Left renal pelvis (tissue), 4 donors: ENCODE measurements around the gene ANTKMT. TPM values are rescaled to one million over a fixed set of nuclear protein-coding genes. Genes with fewer than 3 reads are reported as not detected.
"Not testable (repeated sequence)": the region's sequence is repeated elsewhere in the genome, so short reads cannot be mapped to it uniquely, and the experiment has no call there.

Experiments used
- DNase-seq, 4 donors: peaks; one replicate each; pipeline ENCODE4 v3.0.0-alpha.2; 2013; ENCODE audit warnings: low read depth in 4 of 4, low spot score in 3 of 4
- polyA plus RNA-seq, 4 donors: library from polyadenylated mRNA; unstranded; fragments of 120-200 nt; gene quantifications; one replicate each; pipeline ENCODE4 v1.2.1, GENCODE V29; 2013; ENCODE audit not compliant: insufficient read length in 4 of 4

Gene ANTKMT
- polyA plus RNA-seq, 4 donors = 8.9 to 28.2 (median 10.8) TPM

DNA sequence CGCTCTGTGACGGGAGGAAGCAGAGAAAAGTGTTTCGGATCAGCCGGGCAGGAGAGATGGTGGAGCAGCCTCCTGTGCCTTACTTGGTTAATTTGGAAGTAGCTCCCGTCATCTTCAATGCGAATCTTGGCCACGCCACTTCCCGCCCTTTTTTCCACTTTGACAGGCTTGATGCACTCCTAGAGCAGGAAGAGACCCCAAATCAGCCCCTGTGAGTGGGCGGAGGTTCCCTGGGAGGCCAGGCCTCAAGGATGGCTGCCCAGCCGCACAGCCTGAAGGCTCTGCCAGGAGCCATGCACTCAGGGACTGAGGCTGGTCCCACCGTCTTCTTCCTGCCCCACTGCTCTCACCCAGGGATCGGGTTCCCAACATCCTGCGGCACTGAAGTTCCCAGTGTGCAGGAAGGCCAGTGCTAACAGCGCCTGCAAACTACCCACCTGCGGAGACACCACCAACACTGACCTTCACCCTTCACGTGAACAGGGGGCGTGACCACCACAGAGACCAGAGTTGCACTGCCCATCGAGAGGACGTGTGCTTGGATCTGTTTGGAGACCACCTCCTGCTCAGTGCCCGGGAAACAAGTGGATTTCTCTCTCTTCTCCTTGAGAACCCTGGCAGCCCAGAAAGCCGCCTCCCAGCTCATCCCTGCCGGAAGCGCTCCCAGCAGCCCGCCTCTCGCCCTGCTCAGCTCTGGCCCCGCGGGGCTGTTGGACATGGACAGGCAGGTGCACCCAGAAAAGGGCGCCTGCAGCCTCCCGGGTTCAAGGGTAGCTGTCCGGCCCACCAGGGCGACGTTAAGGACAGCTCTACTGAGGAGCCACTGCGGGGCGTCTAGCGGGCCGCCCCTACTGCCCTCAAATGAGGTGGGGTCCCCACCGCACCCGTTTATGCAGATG lies 18.9 kb downstream of the ANTKMT start:
- no peak for DNase-seq

DNA sequence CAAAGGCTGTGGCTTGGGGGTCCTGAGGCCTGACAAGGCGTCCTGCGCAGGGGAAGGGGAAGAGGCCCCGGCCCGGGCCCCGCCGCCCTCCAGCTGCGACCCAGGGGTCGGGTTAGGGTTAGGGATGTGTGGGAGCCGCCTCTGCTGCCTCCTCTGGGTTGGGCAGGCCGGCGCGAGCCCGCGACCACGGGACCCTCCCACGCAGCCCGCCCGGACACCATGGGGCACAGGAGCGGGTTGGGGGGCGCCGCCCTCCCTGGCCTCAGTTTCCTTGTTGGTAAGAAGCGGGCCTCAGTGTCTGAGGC lies 19.5 kb downstream of the ANTKMT start:
- no peak for DNase-seq

DNA sequence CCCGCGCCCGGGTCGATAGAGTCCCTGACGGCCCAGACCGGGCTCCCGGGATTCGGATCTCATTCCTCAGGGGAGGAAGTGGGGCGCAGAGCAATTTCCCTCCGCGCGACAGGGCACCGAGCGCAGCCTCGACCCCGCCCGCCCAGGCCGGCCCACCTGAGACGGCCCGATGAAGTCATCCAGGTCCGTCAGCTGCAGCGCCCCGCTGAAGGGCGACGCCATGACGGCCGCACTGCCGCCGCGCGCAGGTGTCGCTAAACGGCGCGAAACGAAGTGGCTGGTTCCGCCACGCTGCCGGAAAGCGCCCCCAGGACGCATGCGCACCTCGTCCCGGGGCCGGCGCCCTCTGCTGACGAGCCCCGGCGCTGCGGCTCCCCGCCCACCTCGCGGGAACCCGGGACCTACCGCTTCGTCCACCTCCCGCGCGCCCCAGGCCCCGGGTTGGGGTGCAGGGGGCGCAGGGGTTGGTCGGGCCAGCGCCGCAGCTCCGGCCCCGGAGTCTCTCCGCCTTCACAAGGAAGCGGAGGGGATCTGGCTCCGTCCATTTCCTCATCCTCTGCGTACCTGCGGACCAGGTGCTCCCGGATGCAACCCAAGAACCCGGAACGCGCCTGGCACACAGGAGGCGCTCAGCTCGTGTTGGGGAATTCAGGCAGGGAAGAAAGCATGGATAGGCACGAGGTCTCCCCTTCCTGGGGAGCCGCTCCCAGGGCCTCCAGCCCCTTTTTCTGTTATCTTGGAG lies 20.0 kb downstream of the ANTKMT start, which contains the start of gene CIAO3:
CIAO3 (minus strand) TSS at position 234 of the 742 bp plus-strand sequence; CDS start at position 222, 12 bp downstream.
- peak in 3 of 4 donors; percentile 64 to 75 (median 75) for DNase-seq

DNA sequence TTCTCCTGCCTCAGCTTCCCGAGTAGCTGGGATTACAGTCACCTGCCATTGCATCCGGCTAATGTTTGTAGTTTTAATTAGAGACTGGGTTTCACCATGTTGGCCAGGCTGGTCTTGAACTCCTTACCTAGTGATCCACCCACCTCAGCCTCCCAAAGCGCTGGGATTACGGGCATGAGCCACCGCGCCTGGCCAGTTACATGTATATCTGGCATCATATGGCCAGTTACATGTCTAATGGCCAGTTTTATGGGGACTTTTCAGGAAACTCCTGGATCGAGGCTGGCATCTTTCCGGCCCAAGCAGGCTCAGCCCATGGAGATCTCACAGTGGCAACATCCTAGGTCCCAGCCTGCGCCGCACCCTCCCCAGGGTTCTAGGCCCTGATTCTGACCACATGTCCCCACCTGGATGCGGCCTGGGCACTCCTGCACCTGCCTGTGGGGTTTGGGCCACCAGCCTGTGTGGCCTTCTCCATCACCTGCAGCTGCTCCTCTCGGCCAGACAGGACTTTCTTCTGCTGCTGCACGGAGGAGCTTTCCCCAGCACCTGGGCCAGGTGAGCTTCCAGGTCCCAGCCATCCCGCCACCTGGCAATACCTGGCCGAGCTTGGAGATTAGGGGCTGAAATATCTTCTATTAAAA lies 21.2 kb downstream of the ANTKMT start:
- DNase-seq = no peak

DNA sequence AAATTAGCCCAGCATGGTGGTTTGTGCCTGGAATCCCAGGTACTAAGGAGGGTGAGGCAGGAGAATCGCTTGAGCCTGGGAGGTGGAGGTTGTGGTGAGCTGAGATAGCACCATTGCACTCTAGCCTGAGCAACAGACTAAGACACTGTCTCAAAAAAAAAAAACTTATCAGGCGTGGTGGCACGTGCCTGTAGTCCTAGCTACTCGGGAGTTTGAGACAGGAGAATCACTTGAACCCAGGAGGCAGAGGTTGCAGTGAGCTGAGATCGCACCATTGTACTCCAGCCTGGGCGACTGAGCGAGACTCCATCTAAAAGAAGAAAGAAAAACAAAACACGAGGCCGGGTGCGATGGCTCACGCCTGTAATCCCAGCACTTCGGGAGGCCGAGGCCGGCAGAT lies 21.9 kb downstream of the ANTKMT start:
- not testable (repeated sequence) for DNase-seq

DNA sequence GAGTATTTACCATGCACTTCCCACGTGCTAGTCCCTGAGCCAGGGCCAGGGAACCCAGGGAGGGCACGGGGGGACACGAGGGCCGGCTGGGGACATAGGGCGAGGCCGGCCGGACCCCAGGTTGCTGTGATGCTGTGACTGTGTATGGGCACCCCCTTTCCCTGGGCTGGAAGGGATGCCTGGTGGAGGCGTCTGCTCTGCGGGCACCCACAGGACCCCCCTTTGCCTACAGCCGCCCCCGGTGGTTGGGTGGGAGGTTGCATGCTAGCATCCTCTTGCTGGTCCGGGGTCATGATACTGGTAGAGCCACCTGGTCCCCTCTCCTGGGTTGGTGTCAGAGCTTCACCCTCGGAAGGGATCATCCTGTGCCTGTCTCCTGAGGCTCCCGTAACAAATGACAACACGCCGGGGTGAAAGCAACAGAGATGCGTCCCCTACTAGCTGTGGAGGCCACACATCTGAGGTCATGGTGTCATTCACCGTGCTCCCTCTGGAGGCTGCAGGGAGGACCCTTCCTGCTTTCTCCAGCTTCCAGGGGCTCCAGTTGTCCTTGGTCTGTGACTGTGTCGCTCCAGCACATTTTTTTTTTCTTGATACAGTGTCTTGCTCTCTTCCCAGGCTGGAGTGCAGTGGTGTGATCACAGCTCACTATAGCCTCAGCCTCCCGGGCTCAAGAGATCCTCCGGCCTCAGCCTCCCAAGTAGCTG lies 23.0 kb downstream of the ANTKMT start:
- no peak for DNase-seq

DNA sequence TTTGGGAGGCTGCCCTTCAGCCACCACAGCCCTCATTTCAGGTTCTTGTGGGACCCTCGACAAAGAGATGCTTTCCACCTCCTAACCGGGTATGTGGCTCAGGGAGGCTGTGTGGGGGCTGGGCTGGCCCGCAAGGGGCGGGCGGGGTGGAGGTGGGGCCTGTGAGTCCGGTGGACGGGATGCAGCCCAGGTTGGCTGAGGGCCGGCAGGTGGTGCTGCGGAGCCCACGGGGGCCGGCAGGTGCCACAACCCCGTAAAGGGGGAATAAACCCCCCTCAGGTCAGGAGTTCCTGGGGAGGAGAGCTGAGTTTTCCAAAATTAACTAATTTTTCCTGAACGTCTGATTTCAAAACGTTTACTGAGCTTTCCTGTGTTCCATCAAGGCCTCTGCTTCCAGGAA lies 24.8 kb downstream of the ANTKMT start:
- DNase-seq = no peak

DNA sequence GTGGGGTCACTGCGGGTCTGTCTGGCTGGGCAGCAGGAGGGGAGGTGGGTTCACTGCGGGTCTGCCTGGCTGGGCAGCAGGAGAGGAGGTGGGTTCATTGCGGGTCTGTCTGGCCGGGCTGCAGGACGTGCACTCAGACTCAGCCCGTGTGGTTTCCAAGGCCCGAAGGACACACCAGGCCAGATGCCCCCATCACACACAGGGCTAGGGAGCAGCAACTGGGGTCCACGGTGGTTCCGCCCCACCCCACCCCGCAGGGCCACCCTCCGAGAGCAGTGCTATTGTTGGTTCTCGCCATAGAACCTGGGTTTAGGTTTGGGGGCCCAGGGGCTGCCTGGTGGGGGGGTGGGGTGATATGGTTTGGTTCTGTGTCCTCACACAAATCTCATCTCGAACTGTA lies 25.7 kb downstream of the ANTKMT start:
- no peak for DNase-seq

DNA sequence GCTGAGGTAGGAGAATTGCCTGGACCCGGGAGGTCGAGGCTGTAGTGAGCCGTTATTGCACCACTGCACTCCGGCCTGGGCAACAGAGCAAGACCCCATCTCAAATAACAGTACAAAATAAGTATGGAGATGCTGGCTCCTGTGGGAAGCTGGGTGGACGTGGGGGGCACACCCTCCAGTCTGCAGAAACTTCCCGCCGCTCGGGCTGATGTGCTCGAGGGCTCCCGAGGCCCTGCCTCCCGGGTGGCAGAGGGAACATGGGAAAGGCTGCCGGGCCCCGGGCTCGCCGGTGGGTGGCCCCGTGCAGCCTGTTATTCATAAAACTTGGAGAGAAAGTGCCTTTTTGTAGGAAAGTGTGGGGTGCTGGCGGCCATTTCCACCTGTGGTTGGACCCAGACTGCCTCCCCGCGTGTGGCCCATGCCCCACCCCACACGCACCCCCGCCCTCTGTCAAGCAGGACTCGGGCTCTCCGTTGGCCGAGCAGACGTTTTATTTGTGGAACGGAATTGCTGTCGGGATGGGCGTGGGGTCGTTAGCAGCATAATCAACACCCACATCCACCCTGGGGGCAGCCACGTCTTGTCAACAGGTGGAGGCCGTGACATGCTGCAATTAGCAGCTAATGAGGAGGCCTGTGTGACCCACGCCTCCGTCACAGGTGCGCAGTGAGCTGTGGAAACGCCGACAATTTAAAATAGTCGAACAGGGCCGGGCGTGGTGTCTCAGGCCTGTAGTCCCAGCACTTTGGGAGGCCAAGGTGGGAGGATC lies 27.2 kb downstream of the ANTKMT start:
- DNase-seq = no peak

DNA sequence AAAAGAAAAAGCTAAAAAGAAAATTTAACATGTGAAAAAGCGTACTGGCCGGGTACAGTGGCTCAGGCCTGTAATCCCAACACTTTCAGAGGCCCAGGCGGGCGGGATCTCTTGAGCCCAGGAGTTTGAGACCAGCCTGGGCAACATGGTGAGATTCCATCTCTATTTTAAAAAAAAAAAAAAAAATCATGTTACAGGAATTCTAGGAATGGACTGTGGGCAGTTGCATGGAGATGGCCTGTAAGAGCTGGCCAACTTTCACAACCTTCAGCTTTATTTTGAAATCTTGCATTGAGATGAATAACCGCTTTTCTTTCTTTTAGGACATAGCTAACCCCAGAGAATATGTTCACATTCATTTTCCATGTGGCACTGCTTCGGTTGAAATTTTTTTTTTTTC lies 28.1 kb downstream of the ANTKMT start:
- DNase-seq = no peak

DNA sequence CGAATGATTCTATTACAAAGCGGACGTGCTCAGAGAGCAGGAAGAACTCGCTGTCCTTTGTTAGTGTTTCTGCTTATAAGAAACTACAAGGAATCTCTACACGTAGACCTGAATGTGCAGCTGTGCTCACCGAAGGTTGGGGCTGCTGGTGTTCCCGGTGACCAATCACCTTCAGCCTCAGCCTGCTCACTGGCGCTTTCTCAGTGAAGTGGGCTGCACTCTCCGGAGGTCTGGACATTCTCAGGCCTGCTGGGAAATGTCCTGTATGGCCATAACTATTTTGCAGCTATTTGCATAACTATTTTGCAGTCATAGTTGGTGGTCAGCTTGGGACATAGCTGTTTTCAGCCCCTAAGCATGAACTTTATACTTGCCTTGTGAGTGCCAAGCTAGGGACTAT lies 29.5 kb downstream of the ANTKMT start:
- no peak for DNase-seq

DNA sequence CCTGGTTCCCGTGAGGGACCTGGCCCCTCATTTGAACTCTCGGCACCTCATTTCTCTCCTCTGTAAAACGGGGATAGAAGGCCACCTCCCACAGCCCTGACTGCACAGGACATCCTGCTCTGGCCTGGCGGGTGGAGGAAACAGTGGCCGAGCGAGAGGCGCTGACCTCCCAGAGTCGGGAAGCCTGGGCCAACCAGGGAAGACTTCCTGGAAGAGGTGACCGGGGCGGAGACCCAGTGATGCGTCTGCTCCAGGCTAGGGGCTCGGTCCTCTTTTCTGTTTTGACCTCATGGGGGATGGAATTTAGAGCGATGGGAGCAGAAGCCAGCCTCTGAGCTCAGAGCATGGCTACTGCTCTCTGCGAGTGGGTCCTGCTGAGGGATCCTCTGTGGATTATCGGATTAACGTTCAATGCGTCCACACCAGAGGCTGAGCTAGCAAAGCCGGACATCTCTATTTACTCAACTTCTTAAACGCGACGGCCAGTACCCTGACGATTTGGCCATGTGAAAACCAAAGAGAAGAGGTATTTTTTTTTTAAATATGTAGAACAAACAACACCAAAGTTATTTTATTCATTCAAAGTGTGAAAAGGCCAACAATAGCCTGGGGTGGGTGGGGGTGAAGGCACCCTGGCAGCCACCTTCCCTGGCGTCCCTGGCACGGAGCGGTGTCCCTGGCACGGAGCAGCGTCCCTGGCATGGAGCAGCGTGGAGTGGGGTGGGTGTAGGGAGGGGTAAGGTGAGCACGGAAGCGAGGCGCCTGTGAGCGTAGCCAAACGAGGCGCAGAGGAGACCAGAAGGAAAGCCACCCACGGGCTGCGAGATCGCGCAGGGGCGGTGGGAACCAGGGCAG lies 30.4 kb downstream of the ANTKMT start:
- no peak for DNase-seq

DNA sequence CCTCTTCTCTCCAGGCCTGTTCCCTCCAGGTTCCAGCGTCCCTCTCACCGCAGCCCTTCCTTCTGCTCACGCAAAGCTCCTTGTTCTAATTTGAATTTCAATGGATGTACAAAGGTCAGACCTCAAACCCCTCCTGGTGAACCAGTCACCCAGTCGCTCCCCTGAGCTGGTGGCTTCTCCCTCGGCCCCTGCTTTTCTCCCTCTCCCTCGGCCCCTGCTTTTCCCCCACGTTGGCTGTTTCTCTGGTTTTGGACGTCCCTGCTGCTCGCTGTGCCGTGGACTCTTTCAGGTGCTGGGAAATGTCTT lies 31.0 kb downstream of the ANTKMT start:
- no peak for DNase-seq

DNA sequence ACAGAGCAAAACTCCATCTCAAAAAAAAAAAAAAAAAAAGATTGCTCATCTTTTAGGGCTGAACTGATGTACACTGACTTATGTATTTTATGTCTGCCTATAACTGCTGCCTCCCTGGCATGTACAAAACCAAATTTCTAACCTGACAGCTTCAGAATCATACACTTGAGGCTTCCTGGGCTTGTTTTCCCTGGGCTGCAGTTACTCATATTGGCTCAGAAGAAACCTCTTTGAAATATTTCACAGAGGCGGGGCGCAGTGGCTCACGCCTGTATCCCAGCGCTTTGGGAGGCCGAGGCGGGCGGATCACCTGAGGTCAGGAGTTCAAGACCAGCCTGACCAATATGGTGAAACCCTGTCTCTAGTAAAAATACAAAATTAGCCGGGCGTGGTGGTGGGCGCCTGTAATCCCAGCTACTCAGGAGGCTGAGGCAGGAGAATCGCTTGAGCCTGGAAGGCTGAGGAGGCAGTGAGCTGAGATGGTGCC lies 33.2 kb downstream of the ANTKMT start:
- DNase-seq = not testable (repeated sequence)

DNA sequence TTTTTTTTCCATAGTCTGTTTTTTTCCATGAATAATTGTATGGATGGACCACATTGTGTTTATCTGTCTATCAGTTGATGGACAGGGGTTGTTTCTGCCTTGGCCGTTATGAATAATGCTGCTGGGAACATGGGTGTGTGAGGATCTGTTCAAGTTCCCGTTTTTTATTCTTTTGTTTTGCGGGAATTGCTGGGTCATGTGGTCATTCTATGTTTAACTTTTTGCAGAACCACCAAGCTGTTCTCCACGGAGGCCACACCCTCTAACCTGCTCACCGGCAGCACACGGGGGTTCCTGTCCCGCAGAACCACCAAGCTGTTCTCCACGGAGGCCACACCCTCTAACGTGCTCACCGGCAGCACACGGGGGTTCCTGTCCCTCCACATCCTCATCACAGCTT lies 33.7 kb downstream of the ANTKMT start:
- DNase-seq = no peak

DNA sequence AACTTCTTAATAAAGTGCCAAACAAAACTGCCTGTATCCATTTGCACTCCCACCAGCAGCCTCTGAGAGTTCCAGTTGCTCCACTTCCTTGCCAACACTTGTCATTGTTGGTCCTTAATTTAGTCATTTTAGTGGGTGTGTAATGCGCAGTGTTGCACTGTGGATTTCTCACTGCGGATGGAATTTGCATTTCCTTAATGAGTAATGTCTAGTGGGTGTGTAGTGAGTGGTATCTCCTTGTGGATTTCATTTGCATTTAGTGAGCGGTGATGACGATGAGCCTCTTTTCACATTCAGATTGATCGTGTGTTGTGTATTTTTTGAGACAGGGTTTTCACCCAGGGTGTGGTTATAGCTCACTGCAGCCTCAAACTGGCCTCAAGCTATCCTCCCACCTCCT lies 35.5 kb downstream of the ANTKMT start:
- DNase-seq = no peak

DNA sequence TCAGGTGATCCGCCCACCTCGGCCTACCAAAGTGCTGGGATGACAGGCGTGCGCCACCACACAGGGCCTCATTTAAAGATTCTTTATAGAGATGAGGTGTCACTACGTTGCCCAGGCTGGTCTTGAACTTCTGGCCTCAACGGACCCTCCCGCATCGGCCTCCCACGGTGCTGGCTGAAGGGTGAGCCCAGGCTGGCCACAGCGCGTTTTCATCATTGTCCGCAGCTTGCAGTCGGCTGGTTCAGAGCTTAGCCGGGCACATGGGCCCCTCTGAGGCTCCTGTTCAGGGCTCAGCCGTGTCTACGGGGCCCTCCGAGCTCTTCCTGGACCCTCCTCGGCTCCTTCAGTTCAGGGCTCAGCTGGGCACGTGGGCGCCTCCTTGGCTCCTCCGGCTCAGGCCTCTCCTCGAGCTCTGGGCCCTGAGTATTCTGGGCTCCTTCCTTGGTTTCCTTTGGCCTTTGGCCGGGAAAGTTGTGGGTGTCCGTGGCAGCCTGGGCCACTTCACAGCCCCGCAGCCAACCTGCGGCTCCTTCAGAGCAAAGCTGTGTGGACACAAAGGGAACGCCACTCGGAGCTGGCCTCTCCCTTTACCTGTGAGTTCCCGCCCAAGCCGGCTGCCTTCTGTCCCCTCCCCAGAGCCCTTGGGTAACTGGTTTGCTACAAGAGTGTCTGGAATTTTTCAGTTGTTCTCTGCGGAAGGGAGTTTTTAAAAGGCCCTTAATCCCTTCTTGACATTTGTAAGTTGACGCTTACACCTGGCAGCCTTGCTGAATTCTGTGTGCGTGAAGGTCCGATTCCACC lies 38.4 kb downstream of the ANTKMT start:
- no peak for DNase-seq

DNA sequence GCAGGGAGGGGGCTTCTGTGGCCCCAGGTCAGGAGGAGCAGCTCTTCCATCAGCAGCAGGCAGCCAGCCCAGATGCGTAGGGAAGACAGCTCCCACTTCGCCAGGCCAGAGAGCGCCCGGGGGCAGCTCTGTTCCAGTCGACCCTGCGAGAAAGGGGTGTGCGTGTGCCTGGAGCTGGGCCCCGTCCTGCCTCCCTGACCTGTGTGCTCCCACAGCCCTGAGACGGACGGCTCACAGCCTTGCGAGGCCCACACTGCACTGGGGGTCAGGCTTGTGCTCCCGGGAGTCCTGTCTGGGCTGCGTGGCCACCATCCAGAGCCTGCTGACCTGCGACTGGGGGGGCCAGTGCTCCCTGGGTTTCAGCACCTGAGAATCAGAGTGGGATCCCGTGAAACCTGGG lies 39.1 kb downstream of the ANTKMT start:
- DNase-seq = no peak
